Kidney epithelial cell (primary cell): ENCODE results near the gene SNAPC4. TPM values are rescaled to one million over a fixed set of nuclear protein-coding genes. Genes with fewer than 3 reads are reported as not detected.

Experiments used
- DNase-seq: peaks from one replicate; pipeline ENCODE4 v3.0.0-alpha.2; 2010; ENCODE audit warnings: low read depth
- H3K27me3 ChIP-seq: 2 replicates; pipeline ENCODE4 v1.6.0; 2011; ENCODE audit warnings: low read length; ENCODE audit not compliant: control insufficient read depth, insufficient read depth
- H3K36me3 ChIP-seq: 2 replicates; pipeline ENCODE4 v1.5.1; 2011; ENCODE audit warnings: low read length; ENCODE audit not compliant: control insufficient read depth, insufficient read depth
- H3K4me3 ChIP-seq: 2 replicates; pipeline ENCODE4 v1.5.1; 2011; ENCODE audit warnings: low read depth, mild to moderate bottlenecking, control low read depth, low read length
- CTCF ChIP-seq: IDR thresholded peaks from 2 replicates; pipeline ENCODE4 v1.5.1; 2011; ENCODE audit warnings: mild to moderate bottlenecking, moderate library complexity, low read length, control low read depth, inconsistent platforms; ENCODE audit not compliant: insufficient read depth, poor library complexity, severe bottlenecking
- total RNA-seq: library from RNA; depleted of rRNA; stranded (reverse); fragments of >200 nt; gene quantifications from 2 replicates; pipeline ENCODE4 v1.2.3, GENCODE V29; 2015

Gene SNAPC4
- total RNA-seq, 1 donor from 2014 or later: 14.9 TPM

- H3K4me3 ChIP-seq: no peak overlapping the region
- TF ChIP-seq CTCF: no peak
- H3K27me3 ChIP-seq: no peaks in the 10 kb centered on the region
- DNase-seq: no peak
- H3K36me3 ChIP-seq: no peaks in the 10 kb centered on the region
Observed at GRCh38 chr9:136366826-136367225, 33.1 kb downstream of the SNAPC4 start.

- Histone ChIP-seq H3K36me3 (no peaks in the 10 kb centered on the region), H3K27me3 (no peaks in the 10 kb centered on the region), H3K4me3 (no peak overlapping the region)
- DNase-seq: no peak
- no peak for TF ChIP-seq CTCF
Observed at GRCh38 chr9:136365775-136366222, 34.2 kb downstream of the SNAPC4 start.

GRCh38 chr9:136364942-136365774 is 34.8 kb downstream of the SNAPC4 start:
- H3K36me3 ChIP-seq: no peaks in the 10 kb centered on the region
- DNase-seq: no peak
- TF ChIP-seq CTCF: no peak
- no peaks in the 10 kb centered on the region for H3K27me3 ChIP-seq
- H3K4me3 ChIP-seq: no peak overlapping the region

GRCh38 chr9:136363949-136364748 is 35.8 kb downstream of the SNAPC4 start:
- no peaks in the 10 kb centered on the region for H3K27me3 ChIP-seq
- DNase-seq: no peak
- H3K4me3 ChIP-seq: no peak overlapping the region
- H3K36me3 ChIP-seq: no peaks in the 10 kb centered on the region
- TF ChIP-seq CTCF: no peak

- Histone ChIP-seq H3K36me3 (no peaks in the 10 kb centered on the region), H3K27me3 (no peaks in the 10 kb centered on the region), H3K4me3 (peak within 1 kb of the TSS; percentile 67)
- peak; percentile 54 for DNase-seq
- peak; percentile 55 for TF ChIP-seq CTCF
Observed at GRCh38 chr9:136363106-136363948, 36.6 kb downstream of the SNAPC4 start, which contains the start of gene DNLZ. Gene DNLZ, minus strand, starts transcription at chr9:136363744. Its CDS starts 30 bp downstream, at chr9:136363714.
